WTC11 (cell line): Measurements from ENCODE around the gene NTF3. TPM values are rescaled to one million over a fixed set of nuclear protein-coding genes. Genes with fewer than 3 reads are reported as not detected.
A peak's percentile ranks its signal among the peaks of the same experiment; 100 is the strongest.

Experiments used
- ATAC-seq: fragments of 200-7000 bp; cut with Tn5 transposase; 2 replicates; pipeline ENCODE4 v1.10.0; 2021; ENCODE audit warnings: mild to moderate bottlenecking, moderate library complexity
- CTCF ChIA-PET: fragments of 300-600 bp; sonication (Branson Sonifier 250); formaldehyde crosslinking; loops from one replicate; lab custom pipeline; 2021; ENCODE audit warnings: antibody characterized with exemption; lab: Charles Lee
- POLR2A ChIA-PET: fragments of 350-600 bp; sonication (Branson Sonifier 250); formaldehyde crosslinking; loops from one replicate; lab custom pipeline; 2021; ENCODE audit warnings: antibody characterized with exemption; lab: Charles Lee
- DNase-seq: peaks from one replicate; pipeline ENCODE4 v3.0.0; 2021; ENCODE audit warnings: low spot score
- H3K27ac Mint-ChIP-seq: 2 replicates; pipeline ENCODE4 v1.8.0; 2021; ENCODE audit warnings: mixed read lengths
- H3K27me3 Mint-ChIP-seq: 2 replicates; pipeline ENCODE4 v1.8.0; 2021; ENCODE audit warnings: low read depth, mild to moderate bottlenecking, moderate library complexity, mixed read lengths
- H3K36me3 Mint-ChIP-seq: 2 replicates; pipeline ENCODE4 v1.8.0; 2021; ENCODE audit warnings: mixed read lengths
- H3K4me1 Mint-ChIP-seq: 2 replicates; pipeline ENCODE4 v1.8.0; 2022; ENCODE audit warnings: mixed read lengths
- H3K4me3 Mint-ChIP-seq: 2 replicates; pipeline ENCODE4 v1.8.0; 2021; ENCODE audit warnings: mild to moderate bottlenecking, moderate library complexity, mixed read lengths
- H3K9me3 Mint-ChIP-seq: 2 replicates; pipeline ENCODE4 v1.8.0; 2021; ENCODE audit warnings: mixed read lengths
- ATF1 ChIP-seq: sonication (generic); formaldehyde crosslinking; IDR thresholded peaks from 2 replicates; pipeline ENCODE4 v1.8.1; 2023; ENCODE audit warnings: mild to moderate bottlenecking, moderate library complexity, missing genetic modification reagents
- ATF6 ChIP-seq: sonication (generic); formaldehyde crosslinking; IDR thresholded peaks from 2 replicates; pipeline ENCODE4 v1.8.1; 2023; ENCODE audit warnings: mild to moderate bottlenecking, missing genetic modification reagents
- CBFB ChIP-seq: sonication (generic); formaldehyde crosslinking; IDR thresholded peaks from 2 replicates; pipeline ENCODE4 v1.8.1; 2022; ENCODE audit warnings: mild to moderate bottlenecking, low read depth, missing genetic modification reagents
- ESRRA ChIP-seq: sonication (generic); formaldehyde crosslinking; IDR thresholded peaks from 2 replicates; pipeline ENCODE4 v1.8.1; 2022; ENCODE audit warnings: mild to moderate bottlenecking, missing genetic modification reagents, borderline replicate concordance
- ETV6 ChIP-seq: sonication (generic); formaldehyde crosslinking; IDR thresholded peaks from 2 replicates; pipeline ENCODE4 v1.8.1; 2022; ENCODE audit warnings: mild to moderate bottlenecking, missing genetic modification reagents
- JUN ChIP-seq: sonication (generic); formaldehyde crosslinking; IDR thresholded peaks from 2 replicates; pipeline ENCODE4 v1.8.0; 2023; ENCODE audit warnings: mild to moderate bottlenecking, missing genetic modification reagents
- MXD4 ChIP-seq: fragments of 250-450 bp; sonication (Bioruptor Pico); IDR thresholded peaks from 2 replicates; pipeline ENCODE4 v1.8.0; 2021; ENCODE audit warnings: mild to moderate bottlenecking, moderate library complexity, borderline replicate concordance
- NFATC4 ChIP-seq: fragments of 250-450 bp; sonication (Bioruptor Pico); IDR thresholded peaks from 2 replicates; pipeline ENCODE4 v1.9.0; 2021; ENCODE audit warnings: mild to moderate bottlenecking
- NR2C2 ChIP-seq: sonication (generic); formaldehyde crosslinking; IDR thresholded peaks from 2 replicates; pipeline ENCODE4 v1.8.0; 2022; ENCODE audit warnings: mild to moderate bottlenecking, missing genetic modification reagents
- PRDM15 ChIP-seq: sonication (generic); formaldehyde crosslinking; IDR thresholded peaks from 2 replicates; pipeline ENCODE4 v1.8.0; 2022; ENCODE audit warnings: missing genetic modification reagents
- PRRX2 ChIP-seq: fragments of 250-450 bp; sonication (Bioruptor Pico); IDR thresholded peaks from 2 replicates; pipeline ENCODE4 v1.8.0; 2021; ENCODE audit warnings: mild to moderate bottlenecking
- RELA ChIP-seq: sonication (generic); formaldehyde crosslinking; IDR thresholded peaks from 2 replicates; pipeline ENCODE4 v1.8.1; 2022; ENCODE audit warnings: missing genetic modification reagents, mild to moderate bottlenecking, borderline replicate concordance
- RORB ChIP-seq: fragments of 250-450 bp; sonication (Bioruptor Pico); IDR thresholded peaks from 2 replicates; pipeline ENCODE4 v1.9.0; 2021; ENCODE audit warnings: mild to moderate bottlenecking
- SMAD3 ChIP-seq: sonication (generic); formaldehyde crosslinking; IDR thresholded peaks from 2 replicates; pipeline ENCODE4 v1.8.0; 2022; ENCODE audit warnings: missing genetic modification reagents, mild to moderate bottlenecking, borderline replicate concordance
- SOX15 ChIP-seq: fragments of 250-450 bp; sonication (Bioruptor Pico); IDR thresholded peaks from 2 replicates; pipeline ENCODE4 v1.9.0; 2021; ENCODE audit warnings: mild to moderate bottlenecking
- TCF7 ChIP-seq: sonication (generic); formaldehyde crosslinking; IDR thresholded peaks from 2 replicates; pipeline ENCODE4 v1.8.0; 2022; ENCODE audit warnings: mild to moderate bottlenecking, low read depth, missing genetic modification reagents, moderate library complexity
- ZNF121 ChIP-seq: sonication (generic); formaldehyde crosslinking; IDR thresholded peaks from 2 replicates; pipeline ENCODE4 v1.8.0; 2023; ENCODE audit warnings: missing genetic modification reagents
- ZNF317 ChIP-seq: sonication (generic); formaldehyde crosslinking; IDR thresholded peaks from 2 replicates; pipeline ENCODE4 v1.8.1; 2023; ENCODE audit warnings: low read depth, mild to moderate bottlenecking, moderate library complexity, missing genetic modification reagents, borderline replicate concordance
- ZNF512 ChIP-seq: sonication (generic); formaldehyde crosslinking; IDR thresholded peaks from 2 replicates; pipeline ENCODE4 v1.8.1; 2022; ENCODE audit warnings: missing genetic modification reagents, borderline replicate concordance
- ZSCAN18 ChIP-seq: fragments of 250-450 bp; sonication (Bioruptor Pico); IDR thresholded peaks from 2 replicates; pipeline ENCODE4 v2.1.2; 2022; ENCODE audit warnings: mild to moderate bottlenecking, moderate library complexity
- total RNA-seq: library from RNA; stranded (reverse); gene quantifications from 3 replicates; pipeline ENCODE4 v1.2.3, GENCODE V29; 2021
- TF ChIP-seq, protein P1 (sequence below): fragments of 250-450 bp; sonication (Bioruptor Pico); IDR thresholded peaks from 2 replicates; pipeline ENCODE4 v1.9.0; 2021; ENCODE audit warnings: moderate library complexity, mild to moderate bottlenecking, inconsistent platforms, borderline replicate concordance
- TF ChIP-seq, protein P2 (sequence below): sonication (generic); formaldehyde crosslinking; IDR thresholded peaks from 2 replicates; pipeline ENCODE4 v1.8.0; 2023; ENCODE audit warnings: missing genetic modification reagents

Gene NTF3
- total RNA-seq, 1 experiment from 2014 or later, result 1.3 TPM

DNA sequence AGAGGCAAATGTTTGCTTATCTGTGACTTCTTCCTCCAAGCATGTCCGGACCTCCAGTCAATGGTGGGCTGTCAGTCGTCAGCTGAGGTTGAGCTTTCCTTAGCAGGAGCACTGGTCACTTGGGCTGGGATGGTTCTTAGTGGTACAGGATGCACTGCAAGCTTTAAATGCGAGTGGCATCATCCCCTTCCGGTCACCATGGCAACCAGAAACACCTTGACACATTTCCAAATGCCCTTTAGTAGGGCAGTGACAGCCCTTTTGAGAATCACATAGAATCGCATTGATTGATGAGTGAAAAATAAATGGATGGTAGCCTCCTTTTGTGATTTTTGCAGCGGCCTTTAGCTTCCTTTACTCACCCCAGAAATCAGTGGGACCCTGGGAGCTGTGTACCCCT is 24.1 kb downstream of the NTF3 start:
- TF ChIP-seq ZNF317 (CRISPR knock-in tag) (no peak), ZSCAN18 (no peak), PRRX2 (CRISPR knock-in tag) (no peak), SOX15 (CRISPR knock-in tag) (no peak), ZNF121 (CRISPR knock-in tag) (no peak), NR2C2 (no peak), CBFB (CRISPR knock-in tag) (no peak), ETV6 (no peak), ESRRA (CRISPR knock-in tag) (no peak), SMAD3 (CRISPR knock-in tag) (no peak), MXD4 (no peak), NFATC4 (CRISPR knock-in tag) (no peak), ATF1 (CRISPR knock-in tag) (no peak), PRDM15 (CRISPR knock-in tag) (no peak), ATF6 (CRISPR knock-in tag) (no peak), JUN (CRISPR knock-in tag) (no peak)
- TF ChIP-seq, protein P1, sequence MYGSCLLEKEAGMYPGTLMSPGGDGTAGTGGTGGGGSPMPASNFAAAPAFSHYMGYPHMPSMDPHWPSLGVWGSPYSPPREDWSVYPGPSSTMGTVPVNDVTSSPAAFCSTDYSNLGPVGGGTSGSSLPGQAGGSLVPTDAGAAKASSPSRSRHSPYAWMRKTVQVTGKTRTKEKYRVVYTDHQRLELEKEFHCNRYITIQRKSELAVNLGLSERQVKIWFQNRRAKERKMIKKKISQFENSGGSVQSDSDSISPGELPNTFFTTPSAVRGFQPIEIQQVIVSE (CRISPR knock-in tag), result no peak
- TF ChIP-seq, protein P2, sequence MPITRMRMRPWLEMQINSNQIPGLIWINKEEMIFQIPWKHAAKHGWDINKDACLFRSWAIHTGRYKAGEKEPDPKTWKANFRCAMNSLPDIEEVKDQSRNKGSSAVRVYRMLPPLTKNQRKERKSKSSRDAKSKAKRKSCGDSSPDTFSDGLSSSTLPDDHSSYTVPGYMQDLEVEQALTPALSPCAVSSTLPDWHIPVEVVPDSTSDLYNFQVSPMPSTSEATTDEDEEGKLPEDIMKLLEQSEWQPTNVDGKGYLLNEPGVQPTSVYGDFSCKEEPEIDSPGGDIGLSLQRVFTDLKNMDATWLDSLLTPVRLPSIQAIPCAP (CRISPR knock-in tag), result no peak
- no peaks in the 10 kb centered on the region for H3K36me3 Mint-ChIP-seq
- H3K27ac Mint-ChIP-seq, result no peak overlapping the region
- no peaks in the 10 kb centered on the region for H3K27me3 Mint-ChIP-seq
- ATAC-seq (no peak), DNase-seq (no peak)
- H3K9me3 Mint-ChIP-seq, result no peaks in the 10 kb centered on the region
- POLR2A ChIA-PET, result interaction anchor here (0.6 kb wide), 1 partner anchor 26 kb away, joined by 3 read pairs; no protein-coding TSS in a partner anchor
- peaks cover 22% of the 10 kb centered on the region for H3K4me1 Mint-ChIP-seq
- CTCF ChIA-PET, result interaction anchor here (0.6 to 1.3 kb wide), 6 partner anchors 28 to 1127 kb away, joined by 3 to 4 read pairs (median 4); no protein-coding TSS in a partner anchor
- no peak overlapping the region for H3K4me3 Mint-ChIP-seq

GRCh38 chr12:5456906-5457305 is 25.0 kb downstream of the NTF3 start:
- ChIA-PET POLR2A (interaction anchor here (0.6 kb wide), 1 partner anchor 27 kb away, joined by 3 read pairs; no protein-coding TSS in a partner anchor), CTCF (interaction anchor here (0.6 to 1.3 kb wide), 5 partner anchors 28 to 1128 kb away, joined by 3 to 4 read pairs (median 4); no protein-coding TSS in a partner anchor)
- no peak for TF ChIP-seq RELA (CRISPR knock-in tag)
- TF ChIP-seq ZSCAN18, result no peak
- TF ChIP-seq RORB, result no peak
- no peak for TF ChIP-seq TCF7
- TF ChIP-seq ZNF512, result no peak
- H3K27ac Mint-ChIP-seq, result no peak overlapping the region
- no peaks in the 10 kb centered on the region for H3K36me3 Mint-ChIP-seq
- peak; percentile 46; the same call in 1 of the 2 replicates for ATAC-seq
- H3K27me3 Mint-ChIP-seq, result no peaks in the 10 kb centered on the region
- DNase-seq, result no peak
- H3K4me3 Mint-ChIP-seq, result no peak overlapping the region
- H3K9me3 Mint-ChIP-seq, result peaks cover 5% of the 10 kb centered on the region
- peaks cover 22% of the 10 kb centered on the region for H3K4me1 Mint-ChIP-seq
